Immature natural killer cell (primary cell): ENCODE results near the gene CATSPERD. TPM values are rescaled to one million over a fixed set of nuclear protein-coding genes. Genes with fewer than 3 reads are reported as not detected.

ENCODE experiments used
- DNase-seq, 3 donors: peaks; one replicate each; pipeline ENCODE4 v3.0.0; 2022; ENCODE audit warnings: mixed read lengths in 1 of 3
- H3K27ac Mint-ChIP-seq, 6 donors: one replicate each; pipeline ENCODE4 v1.8.0; 2020; ENCODE audit warnings: mixed read lengths in 6 of 6, mild to moderate bottlenecking in 5 of 6, inconsistent platforms in 4 of 6, moderate library complexity in 3 of 6
- H3K27me3 Mint-ChIP-seq, 3 donors: one replicate each; pipeline ENCODE4 v1.8.0; 2020 to 2021; ENCODE audit warnings: low read depth in 3 of 3, mild to moderate bottlenecking in 3 of 3, mixed read lengths in 3 of 3, moderate library complexity in 3 of 3, inconsistent platforms in 1 of 3
- H3K36me3 Mint-ChIP-seq, 3 donors: one replicate each; pipeline ENCODE4 v1.8.0; 2020; ENCODE audit warnings: mixed read lengths in 3 of 3, inconsistent platforms in 2 of 3, mild to moderate bottlenecking in 2 of 3
- H3K4me1 Mint-ChIP-seq, 2 donors: one replicate each; pipeline ENCODE4 v1.8.0; 2020; ENCODE audit warnings: inconsistent platforms in 2 of 2, mild to moderate bottlenecking in 2 of 2, mixed read lengths in 2 of 2, moderate library complexity in 1 of 2
- H3K4me3 Mint-ChIP-seq, 5 donors: one replicate each; pipeline ENCODE4 v1.8.0; 2020; ENCODE audit warnings: mild to moderate bottlenecking in 5 of 5, mixed read lengths in 5 of 5, inconsistent platforms in 3 of 5, moderate library complexity in 3 of 5
- H3K9me3 Mint-ChIP-seq, 6 donors: one replicate each; pipeline ENCODE4 v1.8.0; 2020; ENCODE audit warnings: mild to moderate bottlenecking in 6 of 6, mixed read lengths in 6 of 6, inconsistent platforms in 4 of 6, moderate library complexity in 3 of 6
- polyA plus RNA-seq, 3 donors: library from polyadenylated mRNA; unstranded; fragments of 300-500 nt; fragmentation: Illumina TruSeq; gene quantifications; one replicate each; pipeline ENCODE4 v1.2.3, GENCODE V29; 2021

The CATSPERD gene, protein sequence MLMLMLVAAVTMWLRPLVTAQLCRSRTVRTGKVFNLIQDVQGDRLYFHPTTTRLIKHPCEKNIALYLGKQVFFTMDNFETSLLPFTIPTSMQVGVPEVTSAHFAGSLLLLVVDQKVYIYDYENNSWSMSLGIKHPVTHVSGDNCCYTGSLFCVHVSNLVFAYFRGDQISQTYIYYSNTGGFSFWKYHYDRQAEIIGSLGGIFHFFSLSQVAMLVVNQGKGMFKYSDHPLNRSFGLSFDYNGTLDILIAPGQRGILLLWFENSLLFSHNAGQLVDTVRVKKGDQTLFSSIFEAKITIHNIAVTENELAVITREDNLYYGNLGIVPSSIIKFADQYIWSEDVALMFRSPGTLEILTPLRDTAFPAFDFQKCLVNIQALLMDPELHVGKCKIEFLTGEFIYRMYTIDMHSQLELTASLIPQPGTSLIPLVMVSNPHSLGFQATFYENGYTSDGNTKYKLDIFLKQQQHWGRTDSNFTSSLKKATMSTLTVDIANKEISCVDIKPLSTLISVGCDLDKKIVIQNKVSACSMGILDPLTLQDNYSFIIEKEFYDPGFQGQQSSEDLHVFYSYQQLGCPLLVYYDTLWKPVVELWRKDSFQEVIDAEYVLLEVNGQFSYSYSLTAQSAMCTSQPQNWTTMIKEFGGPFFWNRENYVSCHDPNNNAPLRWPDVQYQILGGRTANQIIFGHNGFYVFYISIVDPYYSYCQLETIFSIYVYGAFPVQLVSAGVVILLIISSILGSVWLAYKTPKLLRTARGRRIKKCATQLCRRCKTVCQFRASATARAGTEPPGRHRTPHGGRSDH
- polyA plus RNA-seq = not detected

DNA sequence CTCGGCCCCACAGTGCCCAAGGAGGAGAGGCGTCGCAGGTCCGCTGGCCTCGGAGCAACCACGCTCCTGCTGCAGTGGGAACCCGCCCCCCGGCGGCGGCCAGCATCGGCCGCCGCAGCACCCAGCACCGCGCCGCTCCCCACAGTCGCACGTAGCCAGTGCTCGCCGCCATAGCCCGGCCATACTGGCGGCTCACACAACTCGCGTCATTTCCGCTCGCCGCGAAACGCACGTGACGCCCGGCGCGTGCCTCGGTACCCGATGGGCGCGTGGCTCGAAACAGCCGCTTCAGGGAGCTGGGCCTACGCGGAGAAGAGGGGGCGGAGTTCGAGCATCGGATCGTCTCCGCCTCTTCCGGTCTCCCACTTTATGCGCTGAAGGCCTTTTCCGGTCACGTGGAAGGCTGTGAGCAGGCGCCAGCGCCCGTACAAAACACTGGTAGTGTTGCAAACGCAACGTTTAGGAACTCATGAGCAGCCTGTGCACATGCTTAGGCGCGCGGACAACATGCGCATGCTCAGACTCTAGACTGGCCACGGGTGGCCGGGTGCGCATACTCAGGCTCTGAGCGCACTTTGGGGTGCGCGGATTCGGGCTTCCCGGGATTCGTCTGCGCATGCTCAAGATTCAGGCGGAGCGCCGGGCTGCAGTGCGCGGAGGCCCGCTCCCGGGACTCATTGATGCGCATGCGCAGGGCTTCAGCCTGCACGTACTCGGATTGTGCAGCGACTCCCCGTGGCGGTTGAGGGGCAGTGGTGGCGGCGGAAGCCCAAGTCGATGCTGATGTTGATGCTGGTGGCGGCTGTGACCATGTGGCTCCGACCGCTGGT, at the start of gene CATSPERD, which contains the start of gene LONP1:
CATSPERD (plus strand) TSS at position 677 of the 830 bp plus-strand sequence; CDS start at position 778, 101 bp downstream.
LONP1 (minus strand) TSS at position 186 of the 830 bp plus-strand sequence; CDS start at position 172, 14 bp downstream.
- Mint-ChIP-seq H3K36me3 (no peaks in the 10 kb centered on the region), H3K27ac (peak within 1 kb of the TSS; percentile 86 to 95 (median 92)), H3K4me3 (peak within 1 kb of the TSS; percentile 86 to 93 (median 91)), H3K4me1 (peaks cover 27 to 29% of the 10 kb centered on the region in 2 donors), H3K9me3 (no peaks in the 10 kb centered on the region), H3K27me3 (peaks cover 10 to 13% (median 12%) of the 10 kb centered on the region in 3 donors)
- peak; percentile 98 to 99 (median 99) for DNase-seq

DNA sequence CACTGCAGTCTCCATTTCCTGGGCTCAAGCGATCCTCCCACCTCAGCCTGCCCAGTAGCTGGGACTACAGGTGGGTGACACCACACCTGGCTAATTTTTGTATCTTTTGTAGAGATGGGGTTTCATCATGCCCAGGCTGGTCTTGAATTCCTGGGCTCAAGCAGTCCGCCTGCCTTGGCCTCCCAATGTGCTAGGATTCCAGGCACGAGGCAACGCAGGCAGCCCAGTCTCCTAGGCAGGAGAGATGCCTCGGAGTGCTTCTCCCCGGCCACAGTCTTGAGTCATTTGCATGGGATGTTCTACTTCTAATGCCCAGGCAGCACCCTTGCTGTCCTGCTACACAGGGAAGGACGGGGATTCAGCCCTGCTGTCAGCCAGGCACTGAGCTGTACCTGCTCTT, 48.8 kb upstream of the CATSPERD start:
- peaks cover 3 to 16% (median 9%) of the 10 kb centered on the region in 3 donors for H3K36me3 Mint-ChIP-seq
- peaks cover 2 to 4% (median 2%) of the 10 kb centered on the region in 3 donors for H3K27me3 Mint-ChIP-seq
- H3K27ac Mint-ChIP-seq = peak overlapping the region in 1 of 6 donors; percentile 17
- H3K9me3 Mint-ChIP-seq = no peaks in the 10 kb centered on the region
- H3K4me1 Mint-ChIP-seq = no peaks in the 10 kb centered on the region
- no peak for DNase-seq
- H3K4me3 Mint-ChIP-seq = no peak overlapping the region

DNA sequence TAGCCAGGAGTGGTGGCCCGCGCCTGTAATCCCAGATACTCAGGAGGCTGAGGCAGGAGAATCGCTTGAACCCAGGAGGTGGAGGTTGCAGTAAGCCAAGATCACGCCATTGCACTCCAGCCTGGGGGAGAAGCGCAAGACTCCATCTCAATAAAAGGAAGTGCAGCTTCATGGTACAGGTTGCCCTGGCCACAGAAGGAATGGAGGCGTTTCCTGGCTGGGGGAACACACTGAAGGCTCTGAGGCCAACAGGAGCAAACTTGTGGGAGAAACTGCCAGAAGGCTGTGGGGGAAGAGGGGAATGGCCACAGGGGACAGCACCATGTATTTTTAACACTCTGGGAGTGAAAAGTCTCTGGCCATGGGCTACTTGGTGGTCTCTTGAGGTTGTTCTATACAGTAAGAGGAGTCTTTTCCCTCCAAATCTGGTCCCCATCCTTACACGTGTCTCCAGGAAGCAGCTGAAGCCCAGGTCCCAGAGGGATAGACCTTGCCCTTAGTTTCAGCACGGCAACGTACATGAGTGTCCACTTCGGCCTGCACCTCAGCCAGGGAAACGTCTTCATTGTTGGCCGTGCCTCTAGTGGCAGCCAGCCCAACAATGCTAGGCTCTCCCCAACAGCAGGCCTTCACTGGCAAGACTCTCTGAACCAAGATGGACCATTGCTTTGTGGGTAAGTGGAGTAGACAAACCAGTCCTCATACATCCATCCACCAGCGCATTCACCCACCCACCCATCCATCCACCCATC, 47.6 kb upstream of the CATSPERD start:
- Mint-ChIP-seq H3K27me3 (peaks cover 2 to 4% (median 2%) of the 10 kb centered on the region in 3 donors), H3K36me3 (peaks cover 3 to 13% (median 9%) of the 10 kb centered on the region in 3 donors), H3K27ac (peak overlapping the region in 1 of 6 donors; percentile 17), H3K9me3 (no peaks in the 10 kb centered on the region), H3K4me3 (no peak overlapping the region), H3K4me1 (no peaks in the 10 kb centered on the region)
- DNase-seq = no peak

GRCh38 chr19:5673752-5674151, 46.7 kb upstream of the CATSPERD start:
- no peak overlapping the region for H3K27ac Mint-ChIP-seq

DNA sequence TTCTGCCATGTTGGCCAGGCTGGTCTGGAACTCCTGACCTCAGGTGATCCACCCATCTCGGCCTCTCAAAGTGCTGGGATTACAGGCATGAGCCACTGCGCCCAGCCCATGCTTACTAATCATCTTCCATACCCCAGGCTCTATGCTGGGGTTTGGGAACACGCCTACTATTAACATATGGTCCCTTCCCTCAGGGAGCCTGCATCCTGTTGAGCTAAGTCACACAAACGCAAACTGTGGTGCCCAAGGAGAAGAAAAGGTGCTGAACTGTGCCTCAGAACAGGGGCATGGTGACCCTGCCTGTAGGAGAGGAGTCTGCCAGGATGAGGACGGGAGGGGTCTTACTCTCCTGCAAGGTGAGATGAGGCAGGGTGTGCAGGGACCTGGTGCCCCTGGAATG, 45.7 kb upstream of the CATSPERD start:
- Mint-ChIP-seq H3K4me1 (peaks cover 7 to 8% of the 10 kb centered on the region in 2 donors), H3K27me3 (peaks cover 0 to 5% (median 4%) of the 10 kb centered on the region in 3 donors), H3K36me3 (peaks cover 0 to 9% (median 5%) of the 10 kb centered on the region in 3 donors), H3K9me3 (no peaks in the 10 kb centered on the region), H3K4me3 (no peak overlapping the region), H3K27ac (no peak overlapping the region)
- no peak for DNase-seq

More at GRCh38 chr19:5673752-5674151, 46.7 kb upstream of the CATSPERD start:
- DNase-seq = no peak
- peaks cover 1 to 4% (median 2%) of the 10 kb centered on the region in 3 donors for H3K27me3 Mint-ChIP-seq
- no peaks in the 10 kb centered on the region for H3K4me1 Mint-ChIP-seq
- H3K9me3 Mint-ChIP-seq = no peaks in the 10 kb centered on the region
- no peak overlapping the region for H3K4me3 Mint-ChIP-seq
- peaks cover 0 to 9% (median 9%) of the 10 kb centered on the region in 3 donors for H3K36me3 Mint-ChIP-seq

DNA sequence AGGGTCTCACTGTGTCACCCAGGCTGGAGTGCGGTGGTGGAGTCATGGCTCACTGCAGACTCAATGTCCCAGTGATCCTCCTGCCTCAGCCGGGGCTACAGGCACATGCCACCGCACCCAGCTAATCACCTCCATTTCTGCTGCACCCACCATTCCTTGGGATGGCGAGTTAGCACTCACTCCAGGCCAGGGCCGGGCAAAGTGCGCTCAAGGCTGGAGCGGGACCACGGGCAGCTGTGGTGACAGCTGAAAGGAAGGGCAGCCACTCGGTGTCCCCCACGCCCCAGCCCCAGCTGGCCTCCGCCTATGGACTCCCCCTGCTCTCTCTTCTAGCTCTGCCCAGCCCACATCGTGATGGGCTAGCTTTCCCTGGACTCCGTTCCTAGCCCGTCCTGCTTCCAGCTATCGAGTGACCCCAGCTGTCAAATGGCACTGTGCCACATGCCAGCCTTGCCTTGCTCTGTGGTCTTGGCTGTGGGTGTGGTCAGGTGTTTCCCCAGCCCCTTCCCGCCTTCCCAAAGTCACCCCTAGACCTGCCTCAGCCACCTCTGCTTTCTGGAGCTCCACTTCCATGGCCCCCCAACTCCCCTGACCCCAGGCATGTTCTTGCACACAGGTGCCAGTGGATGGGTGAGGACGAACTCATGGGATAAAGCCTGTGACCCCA, 44.2 kb upstream of the CATSPERD start:
- Mint-ChIP-seq H3K4me3 (no peak overlapping the region), H3K36me3 (peaks cover 0 to 9% (median 5%) of the 10 kb centered on the region in 3 donors), H3K4me1 (peaks cover 16 to 21% of the 10 kb centered on the region in 2 donors), H3K9me3 (no peaks in the 10 kb centered on the region), H3K27ac (no peak overlapping the region), H3K27me3 (peaks cover 4 to 13% (median 9%) of the 10 kb centered on the region in 3 donors)
- DNase-seq = no peak

DNA sequence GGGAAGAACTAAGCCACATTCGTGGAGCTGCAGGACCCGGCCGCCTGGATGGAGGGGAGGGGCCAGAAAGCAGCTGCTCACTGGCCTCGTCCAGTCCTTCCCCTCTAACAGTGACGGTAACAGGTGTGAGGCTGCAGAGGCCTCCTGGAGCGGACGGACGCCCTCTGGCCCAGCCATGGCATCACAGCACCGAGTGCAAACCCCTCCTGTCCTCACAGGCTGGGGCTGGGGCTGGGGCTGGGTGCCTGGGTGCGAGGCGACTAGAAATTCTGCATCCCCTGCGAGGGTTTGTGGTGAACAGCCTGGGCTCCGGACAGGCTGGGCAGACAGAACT, 43.7 kb upstream of the CATSPERD start:
- no peak overlapping the region for H3K27ac Mint-ChIP-seq
- no peaks in the 10 kb centered on the region for H3K9me3 Mint-ChIP-seq
- H3K27me3 Mint-ChIP-seq = peaks cover 4 to 15% (median 13%) of the 10 kb centered on the region in 3 donors
- peaks cover 0 to 9% (median 5%) of the 10 kb centered on the region in 3 donors for H3K36me3 Mint-ChIP-seq
- DNase-seq = no peak
- peaks cover 21 to 26% of the 10 kb centered on the region in 2 donors for H3K4me1 Mint-ChIP-seq
- no peak overlapping the region for H3K4me3 Mint-ChIP-seq

DNA sequence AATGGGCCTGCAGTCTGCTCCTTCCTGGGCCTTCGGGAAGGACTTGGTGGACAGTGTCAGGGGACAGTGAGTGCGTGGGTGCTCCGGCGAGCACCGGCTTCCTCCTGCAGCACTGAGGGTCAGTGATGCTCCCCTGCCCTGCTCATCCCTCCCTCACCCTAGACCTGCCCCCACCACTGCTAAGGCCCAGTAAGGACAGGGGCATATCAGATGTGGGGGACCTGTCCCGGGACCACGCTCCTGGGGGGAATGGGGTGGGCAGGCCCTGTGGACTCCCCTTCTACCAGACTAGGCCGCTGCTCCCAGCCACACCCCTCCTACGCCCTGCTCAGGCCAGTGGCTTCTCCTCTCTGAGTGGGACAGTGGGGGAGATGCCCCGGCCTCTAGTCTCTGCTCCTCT, 43.3 kb upstream of the CATSPERD start:
- no peak overlapping the region for H3K27ac Mint-ChIP-seq
- no peak for DNase-seq
- H3K36me3 Mint-ChIP-seq = peaks cover 0 to 9% (median 5%) of the 10 kb centered on the region in 3 donors
- peaks cover 21 to 30% of the 10 kb centered on the region in 2 donors for H3K4me1 Mint-ChIP-seq
- no peaks in the 10 kb centered on the region for H3K9me3 Mint-ChIP-seq
- H3K4me3 Mint-ChIP-seq = no peak overlapping the region
- peaks cover 6 to 15% (median 15%) of the 10 kb centered on the region in 3 donors for H3K27me3 Mint-ChIP-seq

GRCh38 chr19:5677580-5677979, 42.9 kb upstream of the CATSPERD start:
- H3K27ac Mint-ChIP-seq = no peak overlapping the region
- H3K4me1 Mint-ChIP-seq = peaks cover 23 to 32% of the 10 kb centered on the region in 2 donors
- H3K36me3 Mint-ChIP-seq = peaks cover 0 to 9% (median 5%) of the 10 kb centered on the region in 3 donors
- H3K4me3 Mint-ChIP-seq = no peak overlapping the region
- DNase-seq = no peak
- no peaks in the 10 kb centered on the region for H3K9me3 Mint-ChIP-seq
- peaks cover 9 to 18% (median 13%) of the 10 kb centered on the region in 3 donors for H3K27me3 Mint-ChIP-seq

GRCh38 chr19:5678071-5678718, 42.2 kb upstream of the CATSPERD start:
- Mint-ChIP-seq H3K9me3 (no peaks in the 10 kb centered on the region), H3K4me1 (peaks cover 23 to 32% of the 10 kb centered on the region in 2 donors), H3K36me3 (peaks cover 0 to 6% (median 5%) of the 10 kb centered on the region in 3 donors), H3K27ac (no peak overlapping the region), H3K27me3 (peaks cover 9 to 18% (median 11%) of the 10 kb centered on the region in 3 donors), H3K4me3 (no peak overlapping the region)
- DNase-seq = no peak

DNA sequence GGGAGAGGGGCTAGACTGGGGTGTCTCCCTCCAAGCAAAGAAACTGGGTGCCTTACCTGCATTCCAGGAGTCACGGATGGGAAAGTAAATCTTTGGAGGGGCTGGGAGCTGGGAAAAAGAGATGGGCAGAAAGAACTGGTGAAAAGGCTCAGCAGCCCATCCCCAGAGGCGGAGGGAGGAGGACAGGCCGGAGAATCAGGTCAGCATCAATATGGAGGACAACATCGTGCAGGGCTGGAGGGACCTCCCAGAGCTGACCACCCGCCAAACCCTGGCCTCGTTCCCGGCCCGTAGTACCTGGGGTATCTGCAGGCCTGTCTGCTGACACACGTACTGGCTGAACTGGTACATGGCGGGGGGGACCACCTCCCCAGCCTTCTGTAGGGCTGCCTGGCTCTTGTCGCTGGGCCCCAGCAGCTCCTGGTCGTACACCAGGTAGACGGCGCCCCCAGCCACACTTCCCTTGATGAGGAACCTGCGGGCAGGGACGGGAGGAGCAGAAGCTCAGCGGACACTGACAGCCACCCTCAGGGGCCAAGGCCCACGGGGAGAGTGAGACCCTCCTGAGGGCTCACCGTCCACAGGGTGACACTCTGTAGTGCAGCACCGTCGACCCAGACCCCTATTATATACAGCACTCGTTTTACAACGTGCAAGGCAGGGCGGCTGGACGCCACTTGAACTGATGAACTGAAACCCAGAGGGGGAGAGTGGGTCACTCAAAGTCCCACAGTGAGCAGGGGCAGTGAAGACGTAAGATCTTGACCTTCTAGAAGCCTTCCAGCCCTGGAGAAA, 41.0 kb upstream of the CATSPERD start:
- Mint-ChIP-seq H3K9me3 (no peaks in the 10 kb centered on the region), H3K36me3 (no peaks in the 10 kb centered on the region), H3K27me3 (peaks cover 9 to 16% (median 13%) of the 10 kb centered on the region in 3 donors), H3K27ac (peak overlapping the region; percentile 94 to 99 (median 98)), H3K4me3 (peak overlapping the region; percentile 87 to 98 (median 90)), H3K4me1 (peaks cover 23 to 32% of the 10 kb centered on the region in 2 donors)
- DNase-seq = no peak
